HG02943 (cell line): ENCODE results near the gene LRRFIP1.
"Not testable (repeated sequence)": the region's sequence is repeated elsewhere in the genome, so short reads cannot be mapped to it uniquely, and the experiment has no call there.

Experiments used
- ATAC-seq: cut with Tn5 transposase; IDR thresholded peaks from one replicate; pipeline ENCODE4 v1.9.1; 2021; ENCODE audit warnings: mild to moderate bottlenecking, low read depth, moderate library complexity; ENCODE audit not compliant: unreplicated experiment

The LRRFIP1 gene

GRCh38 chr2:237596520-237597195, 30.7 kb upstream of the LRRFIP1 start:
- ATAC-seq, result no peak

- ATAC-seq, result no peak
Observed at GRCh38 chr2:237597196-237598145, 29.9 kb upstream of the LRRFIP1 start.

GRCh38 chr2:237598468-237599208, 28.7 kb upstream of the LRRFIP1 start:
- ATAC-seq, result no peak

- no peak for ATAC-seq
Observed at GRCh38 chr2:237599465-237600110, 27.8 kb upstream of the LRRFIP1 start.

- no peak for ATAC-seq
Observed at GRCh38 chr2:237600205-237600846, 27.1 kb upstream of the LRRFIP1 start.

GRCh38 chr2:237601453-237602116, 25.8 kb upstream of the LRRFIP1 start:
- no peak for ATAC-seq

GRCh38 chr2:237602409-237602808, 25.0 kb upstream of the LRRFIP1 start:
- ATAC-seq, result no peak

GRCh38 chr2:237603049-237603717, 24.2 kb upstream of the LRRFIP1 start:
- no peak for ATAC-seq

- ATAC-seq, result no peak
Observed at GRCh38 chr2:237603718-237604362, 23.5 kb upstream of the LRRFIP1 start.

- no peak for ATAC-seq
Observed at GRCh38 chr2:237604391-237604790, 23.0 kb upstream of the LRRFIP1 start.

- no peak for ATAC-seq
Observed at GRCh38 chr2:237604960-237605359, 22.4 kb upstream of the LRRFIP1 start.

GRCh38 chr2:237606522-237606921, 20.9 kb upstream of the LRRFIP1 start:
- ATAC-seq, result not testable (repeated sequence)

- ATAC-seq, result no peak
Observed at GRCh38 chr2:237612527-237613357, 14.6 kb upstream of the LRRFIP1 start.

GRCh38 chr2:237613679-237614078, 13.7 kb upstream of the LRRFIP1 start:
- no peak for ATAC-seq

- no peak for ATAC-seq
Observed at GRCh38 chr2:237614151-237614720, 13.2 kb upstream of the LRRFIP1 start.

- no peak for ATAC-seq
Observed at GRCh38 chr2:237615631-237616249, 11.6 kb upstream of the LRRFIP1 start.

GRCh38 chr2:237616373-237616733, 11.0 kb upstream of the LRRFIP1 start:
- ATAC-seq, result no peak
